Keratinocyte (primary cell): ENCODE measurements around the gene TMEM229B. TPM values are rescaled to one million over a fixed set of nuclear protein-coding genes. Genes with fewer than 3 reads are reported as not detected.

Experiments used
- DNase-seq: peaks from one replicate; pipeline ENCODE4 v3.0.0-alpha.2; 2011; ENCODE audit warnings: low read depth, missing footprints, low spot score
- FAIRE-seq: peaks from 2 replicates; lab custom pipeline; 2011; peaks lifted over from hg19 to GRCh38; lab: Jason Lieb, UNC
- H2AFZ ChIP-seq: 2 replicates; pipeline ENCODE4 v1.6.0; 2012; ENCODE audit warnings: low read length, control low read depth, inconsistent platforms; ENCODE audit not compliant: control insufficient read depth
- H3K27ac ChIP-seq: 2 replicates; pipeline ENCODE4 v1.5.1; 2011; ENCODE audit warnings: low read length; ENCODE audit not compliant: control insufficient read depth, insufficient read depth
- H3K27me3 ChIP-seq: 3 replicates; pipeline ENCODE4 v1.6.0; 2011; ENCODE audit warnings: low read length; ENCODE audit not compliant: control insufficient read depth, insufficient read depth; ENCODE audit errors: extremely low read depth
- H3K36me3 ChIP-seq, 2 experiments: 2 replicates in 1 of 2; 3 replicates in 1 of 2; pipeline ENCODE4 v1.5.1; 2011; ENCODE audit warnings: low read length in 2 of 2, mild to moderate bottlenecking in 1 of 2; ENCODE audit not compliant: control insufficient read depth in 2 of 2, insufficient read depth in 2 of 2; ENCODE audit errors: extremely low read depth in 1 of 2
- H3K4me1 ChIP-seq: 3 replicates; pipeline ENCODE4 v1.5.1; 2011; ENCODE audit warnings: low read length; ENCODE audit not compliant: control insufficient read depth, insufficient read depth; ENCODE audit errors: extremely low read depth
- H3K4me2 ChIP-seq: 3 replicates; pipeline ENCODE4 v1.6.0; 2011; ENCODE audit warnings: low read depth, low read length; ENCODE audit not compliant: control insufficient read depth, insufficient read depth; ENCODE audit errors: extremely low read depth
- H3K4me3 ChIP-seq, 3 experiments: fragments of 200-600 bp in 1 of 3; sonication (generic) in 1 of 3; 2 replicates in 2 of 3; 3 replicates in 1 of 3; pipeline ENCODE4 v1.5.1; 2011 to 2016; ENCODE audit warnings: low read length in 3 of 3, mild to moderate bottlenecking in 3 of 3, control low read depth in 2 of 3, inconsistent platforms in 1 of 3, low read depth in 1 of 3, mixed read lengths in 1 of 3, mixed run types in 1 of 3, moderate library complexity in 1 of 3; ENCODE audit not compliant: control insufficient read depth in 2 of 3, insufficient read depth in 2 of 3; ENCODE audit errors: extremely low read depth in 1 of 3
- H3K79me2 ChIP-seq: 2 replicates; pipeline ENCODE4 v1.6.0; 2012; ENCODE audit warnings: low read length; ENCODE audit not compliant: control insufficient read depth, insufficient read depth
- H3K9ac ChIP-seq: 3 replicates; pipeline ENCODE4 v1.6.0; 2011; ENCODE audit warnings: low read length; ENCODE audit not compliant: control insufficient read depth, insufficient read depth; ENCODE audit errors: extremely low read depth
- H3K9me1 ChIP-seq: 3 replicates; pipeline ENCODE4 v1.6.0; 2011; ENCODE audit warnings: low read length; ENCODE audit not compliant: control insufficient read depth, insufficient read depth; ENCODE audit errors: extremely low read depth
- H3K9me3 ChIP-seq: 2 replicates; pipeline ENCODE4 v1.5.1; 2012; ENCODE audit warnings: low read depth, low read length; ENCODE audit not compliant: control insufficient read depth
- H4K20me1 ChIP-seq: 3 replicates; pipeline ENCODE4 v1.6.0; 2011; ENCODE audit warnings: low read length; ENCODE audit not compliant: control insufficient read depth, insufficient read depth; ENCODE audit errors: extremely low read depth
- EZH2 ChIP-seq: IDR thresholded peaks from one replicate; pipeline ENCODE4 v1.6.1; 2012; ENCODE audit warnings: inconsistent platforms, mild to moderate bottlenecking, low read length, moderate library complexity
- dilution Hi-C: fragments of 300-500 bp; cut with MboI; formaldehyde crosslinking; loops from one replicate; pipeline ENCODE4 v1.7.0; 2020; ENCODE audit warnings: low sequenced_read_pairs; ENCODE audit not compliant: extremely low pct_ligation_motif_present
- polyA plus RNA-seq, 5 experiments: library from polyadenylated mRNA; depleted of rRNA in 3 of 5; stranded (reverse) in 3 of 5; stranded (forward) in 1 of 5; unstranded in 1 of 5; fragments of >200 nt; gene quantifications; 1 replicate in 1 of 5; 2 replicates in 3 of 5; 3 replicates in 1 of 5; pipeline versions ENCODE4 v1.2.1 to v1.2.3, GENCODE V29; 2011 to 2012; ENCODE audit warnings: missing spikeins in 2 of 5, low read depth in 1 of 5, low replicate concordance in 1 of 5
- TF ChIP-seq, protein P1 (sequence below), 3 experiments: IDR thresholded peaks in 1 of 3; conservative IDR thresholded peaks in 1 of 3; optimal IDR thresholded peaks in 1 of 3; 2 replicates in 2 of 3; 3 replicates in 1 of 3; pipeline versions ENCODE3 to v1.5.1; 2011; ENCODE audit warnings: low read length in 3 of 3, mild to moderate bottlenecking in 3 of 3, moderate library complexity in 2 of 3, control low read depth in 1 of 3, inconsistent platforms in 1 of 3; ENCODE audit not compliant: insufficient read depth in 2 of 3; ENCODE audit errors: extremely low read depth in 1 of 3

The TMEM229B gene
- polyA plus RNA-seq, 1 donor (not counting 4 experiments of a cell fraction or from before 2014, with no cell fraction given), result 1.0 TPM

DNA sequence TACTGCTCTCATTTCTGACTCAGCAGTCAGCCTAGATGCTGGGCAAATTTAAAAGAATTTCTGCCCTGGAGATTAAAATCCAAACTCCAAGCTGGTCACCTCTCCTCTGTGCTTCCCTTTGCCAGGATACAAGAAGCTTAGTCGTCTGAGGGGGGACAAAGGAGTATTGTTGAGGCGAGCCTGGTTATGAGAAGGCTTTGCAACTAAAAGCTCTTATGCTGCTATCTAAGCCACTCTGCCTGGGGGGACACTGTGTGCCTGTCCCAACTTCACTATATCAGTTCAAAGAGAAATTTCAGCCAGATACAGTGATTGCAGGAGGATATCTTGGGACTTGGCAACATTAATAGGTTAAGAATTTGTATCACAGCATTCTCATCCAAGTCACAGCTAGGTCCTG, 33.7 kb upstream of the TMEM229B start:
- H3K4me3 ChIP-seq, result no peak overlapping the region
- no peaks in the 10 kb centered on the region for H3K4me1 ChIP-seq
- dilution Hi-C loops, result no loop called here
- FAIRE-seq (no peak), DNase-seq (no peak)
- no peaks in the 10 kb centered on the region for H4K20me1 ChIP-seq
- no peak overlapping the region for H3K4me2 ChIP-seq
- H3K27me3 ChIP-seq, result peaks cover 11% of the 10 kb centered on the region
- no peak overlapping the region for H2AFZ ChIP-seq
- no peak overlapping the region for H3K9ac ChIP-seq
- H3K36me3 ChIP-seq, result no peaks in the 10 kb centered on the region
- no peaks in the 10 kb centered on the region for H3K9me3 ChIP-seq
- H3K27ac ChIP-seq, result no peak overlapping the region
- H3K9me1 ChIP-seq, result no peaks in the 10 kb centered on the region
- TF ChIP-seq, protein P1, sequence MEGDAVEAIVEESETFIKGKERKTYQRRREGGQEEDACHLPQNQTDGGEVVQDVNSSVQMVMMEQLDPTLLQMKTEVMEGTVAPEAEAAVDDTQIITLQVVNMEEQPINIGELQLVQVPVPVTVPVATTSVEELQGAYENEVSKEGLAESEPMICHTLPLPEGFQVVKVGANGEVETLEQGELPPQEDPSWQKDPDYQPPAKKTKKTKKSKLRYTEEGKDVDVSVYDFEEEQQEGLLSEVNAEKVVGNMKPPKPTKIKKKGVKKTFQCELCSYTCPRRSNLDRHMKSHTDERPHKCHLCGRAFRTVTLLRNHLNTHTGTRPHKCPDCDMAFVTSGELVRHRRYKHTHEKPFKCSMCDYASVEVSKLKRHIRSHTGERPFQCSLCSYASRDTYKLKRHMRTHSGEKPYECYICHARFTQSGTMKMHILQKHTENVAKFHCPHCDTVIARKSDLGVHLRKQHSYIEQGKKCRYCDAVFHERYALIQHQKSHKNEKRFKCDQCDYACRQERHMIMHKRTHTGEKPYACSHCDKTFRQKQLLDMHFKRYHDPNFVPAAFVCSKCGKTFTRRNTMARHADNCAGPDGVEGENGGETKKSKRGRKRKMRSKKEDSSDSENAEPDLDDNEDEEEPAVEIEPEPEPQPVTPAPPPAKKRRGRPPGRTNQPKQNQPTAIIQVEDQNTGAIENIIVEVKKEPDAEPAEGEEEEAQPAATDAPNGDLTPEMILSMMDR (optimal IDR thresholded peaks at IDR 0.05 in 1 of 3, IDR thresholded peaks at IDR 0.05 in 1 of 3, conservative IDR thresholded peaks at IDR 0.05 in 1 of 3; ENCODE audit: extremely low read depth in 1 of 3, insufficient read depth in 2 of 3, low read length in 3 of 3), result no peak
- TF ChIP-seq EZH2, result no peak
- no peaks in the 10 kb centered on the region for H3K79me2 ChIP-seq

DNA sequence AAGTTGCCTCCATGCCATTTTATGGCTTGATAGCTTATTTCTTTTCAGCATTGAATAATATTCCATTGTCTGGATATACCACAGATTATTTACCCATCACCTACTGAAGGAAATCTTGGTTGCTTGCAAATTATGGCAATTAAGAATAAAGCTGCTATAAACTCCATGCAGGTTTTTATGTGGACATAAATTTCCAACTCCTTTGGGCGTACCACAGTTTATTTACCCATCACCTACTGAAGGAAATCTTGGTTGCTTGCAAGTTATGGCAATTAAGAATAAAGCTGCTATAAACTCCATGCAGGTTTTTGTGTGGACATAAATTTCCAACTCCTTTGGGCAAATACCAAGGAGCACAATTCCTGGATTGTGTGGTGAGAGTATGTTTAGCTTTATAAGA, 32.0 kb upstream of the TMEM229B start:
- dilution Hi-C loops, result no loop called here
- Histone ChIP-seq H3K4me1 (peaks cover 3% of the 10 kb centered on the region), H4K20me1 (no peaks in the 10 kb centered on the region), H3K9me1 (no peaks in the 10 kb centered on the region), H3K4me2 (no peak overlapping the region), H3K36me3 (no peaks in the 10 kb centered on the region), H3K79me2 (no peaks in the 10 kb centered on the region), H3K27ac (no peak overlapping the region), H3K9me3 (no peaks in the 10 kb centered on the region), H2AFZ (no peak overlapping the region), H3K27me3 (peaks cover 11% of the 10 kb centered on the region), H3K9ac (no peak overlapping the region), H3K4me3 (no peak overlapping the region)
- FAIRE-seq (no peak), DNase-seq (no peak)
- TF ChIP-seq, protein P1 (optimal IDR thresholded peaks at IDR 0.05 in 1 of 3, IDR thresholded peaks at IDR 0.05 in 1 of 3, conservative IDR thresholded peaks at IDR 0.05 in 1 of 3; ENCODE audit: extremely low read depth in 1 of 3, insufficient read depth in 2 of 3, low read length in 3 of 3), result no peak
